ENCODE data around the gene CDC27.
"Not testable (repeated sequence)": the region's sequence is repeated elsewhere in the genome, so short reads cannot be mapped to it uniquely, and the experiment has no call there.

Gene CDC27

DNA sequence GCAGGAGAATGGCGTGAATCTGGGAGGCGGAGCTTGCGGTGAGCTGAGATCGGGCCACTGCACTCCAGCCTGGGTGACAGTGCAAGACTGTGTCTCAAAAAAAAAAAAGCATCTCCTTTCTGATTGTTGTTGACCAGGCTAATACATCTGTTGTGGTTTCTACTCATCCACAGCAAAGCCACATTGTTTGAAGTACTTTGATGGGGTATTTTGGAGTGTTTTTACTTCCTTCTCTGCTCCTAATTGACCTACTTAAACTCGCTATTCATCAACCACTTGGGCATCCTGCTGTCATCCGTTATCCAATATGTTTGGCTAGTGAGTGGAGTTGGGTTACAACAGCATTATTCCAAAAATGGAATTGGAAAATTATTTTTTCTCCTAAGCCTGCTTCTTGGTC is 3.5 kb upstream of the CDC27 start:
- peak; percentile 19 for DNase-seq

DNA sequence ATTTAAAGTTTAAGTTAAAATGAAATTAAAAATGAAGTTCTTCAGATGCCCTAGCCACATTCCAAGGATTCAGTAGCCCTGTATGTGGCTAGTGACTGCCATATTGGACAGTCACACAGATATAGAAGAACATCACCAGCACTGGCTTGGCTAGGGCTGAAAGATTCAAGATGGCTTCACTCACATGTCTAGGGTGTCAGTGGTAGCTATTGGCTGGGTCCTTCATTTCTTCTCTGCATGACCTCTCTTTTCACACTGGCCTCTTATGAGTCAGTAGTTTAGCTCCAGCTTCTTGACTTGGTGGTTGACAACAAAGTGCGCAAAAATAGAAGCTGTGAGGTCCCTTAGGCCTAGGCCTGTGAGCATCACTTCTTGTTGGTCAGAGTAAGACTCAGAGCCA is 1.7 kb upstream of the CDC27 start:
- no peak for DNase-seq

DNA sequence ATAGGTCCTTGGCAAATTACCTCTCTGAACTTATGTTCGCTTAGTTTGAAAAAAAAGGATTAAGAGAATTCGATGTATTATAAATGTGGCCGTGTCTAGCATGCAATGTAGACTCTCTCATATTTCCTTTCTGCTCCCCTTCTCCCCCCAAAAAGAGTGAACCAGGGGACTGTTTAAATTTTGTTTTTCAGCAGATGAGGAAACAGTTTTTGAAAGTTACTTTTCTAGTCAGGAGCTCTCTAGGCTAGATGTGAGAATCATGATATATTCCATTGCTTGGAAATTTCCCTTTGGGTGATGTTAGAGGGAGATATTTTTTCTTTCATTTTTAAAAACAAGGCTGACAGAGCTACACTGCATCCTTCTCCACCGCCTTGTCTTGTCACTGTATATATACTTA is 1.1 kb upstream of the CDC27 start:
- DNase-seq: no peak

DNA sequence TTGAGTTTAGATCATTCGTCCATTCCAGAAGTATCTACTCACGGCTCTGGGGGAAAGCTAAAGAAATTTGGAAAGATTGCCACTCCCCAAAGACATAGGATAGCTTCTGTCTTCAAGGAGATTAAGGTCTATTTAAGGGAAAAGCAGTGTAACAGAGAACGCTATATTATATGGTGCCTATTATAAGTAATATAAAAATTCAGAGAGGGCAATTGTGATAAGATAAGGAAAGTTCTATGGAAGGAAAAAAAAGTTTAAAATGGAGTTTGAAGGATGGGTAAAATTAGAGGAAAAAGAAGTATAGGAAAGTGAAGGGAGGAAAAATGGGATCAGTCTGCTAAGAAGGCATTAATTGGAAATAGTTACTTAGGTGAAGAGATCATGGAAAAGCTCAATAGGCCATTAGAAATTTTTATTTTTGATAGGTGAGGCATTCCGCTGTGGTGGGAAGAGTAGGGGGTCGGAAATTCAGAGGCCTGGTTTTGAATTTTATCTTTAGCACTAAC is 690 bp upstream of the CDC27 start:
- DNase-seq: no peak

DNA sequence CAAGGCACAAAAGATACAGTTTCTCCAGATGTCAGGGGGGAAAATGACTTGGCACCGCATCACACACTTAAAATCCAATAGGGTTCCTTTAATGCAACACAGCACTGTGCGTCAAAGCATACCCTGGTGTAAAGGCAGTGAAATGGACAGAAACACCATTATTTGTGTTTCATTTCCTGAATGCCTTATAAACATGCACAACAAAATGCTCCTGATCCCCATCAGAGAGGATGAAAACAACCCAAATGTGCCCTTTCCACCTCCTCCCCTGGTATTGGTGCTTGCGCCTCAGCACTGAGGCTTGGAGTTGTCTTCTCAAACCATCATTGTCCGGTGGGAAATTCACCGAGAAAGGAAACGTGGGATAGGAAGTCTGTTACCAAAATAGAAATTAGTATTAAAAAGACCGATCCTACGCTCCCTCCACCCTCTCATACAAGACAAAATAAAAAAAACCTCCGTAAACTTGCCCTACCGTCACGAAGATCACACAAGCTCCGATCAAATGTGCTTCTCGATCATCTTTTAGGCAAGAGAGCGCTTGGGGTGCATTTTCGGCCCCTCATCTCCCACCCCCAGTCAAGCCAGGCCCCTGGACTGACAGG is 722 bp downstream of the CDC27 start:
- DNase-seq: peak; percentile 53

DNA sequence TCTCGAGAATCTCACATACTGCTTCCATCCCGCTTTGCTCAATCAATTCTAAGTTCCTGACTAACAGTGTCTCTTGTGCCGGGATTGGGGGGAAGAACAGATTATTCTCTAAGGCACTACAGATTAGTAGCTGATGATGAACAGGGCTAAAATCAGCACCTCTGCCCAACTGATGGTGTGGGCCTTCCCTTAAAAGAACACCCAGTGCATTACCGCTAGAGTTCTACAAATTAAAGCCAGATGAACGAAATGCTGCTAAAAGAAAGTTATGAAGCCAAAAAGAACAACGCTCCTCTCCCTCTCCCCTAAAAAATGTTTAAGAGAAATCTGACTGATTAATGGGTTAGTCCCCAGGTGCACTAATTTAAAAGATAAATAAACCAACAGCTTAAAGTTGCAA is 4.4 kb downstream of the CDC27 start:
- peak; percentile 68 for DNase-seq

DNA sequence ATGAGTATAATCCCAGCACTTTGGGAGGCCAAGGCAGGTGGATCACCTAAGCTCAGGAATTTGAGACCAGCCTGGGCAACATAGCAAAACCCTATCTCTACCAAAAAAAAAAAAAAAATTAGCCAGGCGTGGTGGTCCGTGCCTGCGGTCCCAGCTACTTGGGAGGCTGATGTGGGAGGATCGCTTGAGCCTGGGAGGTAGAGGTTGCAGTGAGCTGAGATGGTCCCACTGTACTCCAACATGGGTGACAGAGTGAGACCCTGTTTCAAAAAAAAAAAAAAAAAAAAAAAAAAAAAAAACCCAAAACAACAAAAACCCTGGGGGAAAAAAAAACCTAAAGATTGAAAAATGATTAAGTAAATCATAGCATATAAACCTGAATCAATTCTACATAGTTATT is 8.1 kb downstream of the CDC27 start:
- not testable (repeated sequence) for DNase-seq

DNA sequence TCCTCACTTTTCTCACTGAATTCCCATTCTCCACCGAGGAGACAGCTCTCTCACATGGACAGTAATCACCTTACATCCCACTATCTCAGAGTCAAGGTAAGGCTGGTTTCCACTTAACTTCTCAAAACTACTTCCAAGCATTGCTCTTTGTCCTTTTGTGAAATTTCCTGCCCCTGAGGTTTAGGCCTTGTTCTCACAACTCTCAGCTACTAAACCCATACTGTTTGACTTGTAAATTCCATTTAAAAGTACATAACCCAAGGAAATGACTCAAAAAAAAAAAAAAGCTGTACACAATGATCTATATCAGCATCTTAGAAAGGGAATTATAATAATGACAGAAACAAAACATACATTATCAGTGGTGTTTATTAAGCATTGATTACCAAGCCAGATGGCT is 8.8 kb downstream of the CDC27 start:
- no peak for DNase-seq

DNA sequence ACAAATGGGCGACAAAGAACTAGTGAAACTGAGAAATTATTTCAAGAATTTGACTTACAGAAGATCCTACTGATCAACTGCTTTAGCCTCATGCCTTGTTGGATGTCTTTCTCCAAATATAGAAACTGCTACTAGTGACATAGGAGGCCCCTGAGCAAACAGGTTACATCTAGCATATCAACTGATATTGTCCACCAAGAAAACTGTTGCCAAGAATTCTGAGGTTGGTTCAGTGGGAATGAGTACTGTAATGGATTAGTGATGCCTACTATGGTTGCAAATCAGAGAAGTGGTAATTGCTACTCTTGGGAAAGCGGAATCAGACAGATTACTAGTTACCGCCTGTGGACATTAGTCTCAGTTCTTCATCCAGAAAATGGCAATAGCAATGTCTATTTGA is 10.0 kb downstream of the CDC27 start:
- no peak for DNase-seq

DNA sequence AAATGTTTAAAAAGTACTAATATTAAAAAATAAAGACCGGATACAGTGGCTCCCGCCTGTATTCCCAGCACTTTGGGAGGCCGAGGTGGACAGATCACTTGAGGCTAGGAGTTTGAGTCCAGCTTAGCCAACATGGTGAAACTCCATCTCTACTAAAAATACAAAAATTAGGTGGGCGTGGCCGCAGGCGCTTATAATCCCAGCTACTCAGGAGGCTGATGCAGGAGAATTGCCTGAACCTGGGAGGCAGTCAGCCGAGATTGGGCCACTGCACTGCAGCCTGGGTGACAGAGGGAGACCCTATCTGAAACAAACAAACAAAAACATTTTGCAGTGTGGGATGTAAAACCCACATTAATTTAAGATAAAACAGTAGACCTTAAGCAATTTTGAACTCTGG is 11.8 kb downstream of the CDC27 start:
- no peak for DNase-seq

DNA sequence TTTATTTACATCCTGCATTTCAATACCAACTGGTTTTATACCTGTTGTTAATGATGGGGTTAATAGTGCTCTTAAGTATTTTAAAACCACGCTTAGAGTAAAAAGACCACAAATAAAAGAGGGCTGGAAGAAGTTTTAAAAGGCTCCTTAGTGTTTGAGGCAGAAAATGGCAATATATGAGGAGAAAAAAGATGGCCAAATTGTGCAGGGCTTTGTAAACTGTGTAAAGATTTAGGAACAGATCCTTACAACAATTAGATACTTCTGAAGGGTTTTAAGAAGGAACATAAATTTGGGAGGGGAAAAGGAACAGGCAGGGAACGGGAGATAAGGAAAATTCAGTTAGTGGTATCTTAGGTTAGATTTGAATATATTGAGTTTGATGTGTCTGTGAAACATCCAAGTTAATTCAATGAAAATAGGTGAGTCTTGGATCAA is 12.7 kb downstream of the CDC27 start:
- DNase-seq: no peak

DNA sequence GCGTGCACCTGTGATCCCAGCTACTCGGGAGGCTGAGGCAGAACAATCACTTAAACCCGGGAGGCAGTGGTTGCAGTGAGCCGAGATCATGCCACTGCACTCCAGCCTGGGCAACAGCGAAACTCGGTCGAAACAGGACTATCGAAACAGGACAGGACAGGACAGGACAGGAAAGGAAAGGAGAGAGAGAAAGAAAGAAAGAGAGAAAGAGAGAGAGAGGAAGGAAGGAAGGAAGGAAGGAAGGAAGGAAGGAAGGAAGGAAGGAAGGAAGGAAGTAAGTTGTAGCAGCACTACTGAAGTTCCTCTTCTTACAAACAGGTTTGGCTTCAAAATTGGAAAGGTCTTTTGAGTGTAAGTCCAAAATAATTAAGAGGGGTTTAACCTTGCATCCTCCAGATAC is 14.3 kb downstream of the CDC27 start:
- DNase-seq: not testable (repeated sequence)

DNA sequence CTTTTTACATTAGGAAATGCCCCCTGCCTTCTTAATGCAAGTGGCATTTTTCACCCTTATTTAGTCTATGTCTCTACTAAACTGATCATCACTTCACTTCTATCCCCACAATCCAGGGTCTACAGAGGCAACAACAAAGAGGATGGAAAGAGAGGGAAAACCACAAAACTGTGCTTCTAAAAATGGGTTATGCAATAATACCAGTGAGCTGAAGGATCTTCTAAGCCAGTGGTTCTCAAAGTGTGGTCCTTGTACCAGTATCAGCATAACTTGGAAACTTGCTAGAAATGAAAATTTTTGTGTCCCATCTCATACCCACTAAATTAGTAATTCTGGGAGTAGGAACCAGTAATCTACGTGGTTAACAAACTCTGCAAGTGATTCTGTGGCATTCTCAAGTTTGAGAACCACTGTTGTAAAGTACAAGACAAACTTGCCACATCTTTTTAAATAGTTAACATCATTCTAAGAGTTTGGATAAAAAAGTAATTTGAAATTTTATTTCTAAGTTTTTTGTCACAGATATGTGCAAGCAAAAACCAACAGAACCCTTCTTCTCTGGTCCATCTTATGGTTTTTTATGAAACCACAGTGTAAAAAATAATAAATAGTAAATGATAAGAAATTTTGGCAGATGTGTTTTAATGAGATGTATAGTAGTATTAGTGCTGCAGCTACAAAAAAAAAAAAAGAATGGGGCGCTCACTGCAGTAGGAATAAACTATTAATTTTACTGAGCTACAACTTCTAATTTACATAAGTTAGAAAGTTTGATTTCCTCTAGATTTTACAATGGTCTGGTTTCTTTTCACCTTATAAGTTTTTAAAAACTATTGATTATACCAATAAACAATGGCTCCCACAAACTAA is 16.2 kb downstream of the CDC27 start:
- peak; percentile 19 for DNase-seq

DNA sequence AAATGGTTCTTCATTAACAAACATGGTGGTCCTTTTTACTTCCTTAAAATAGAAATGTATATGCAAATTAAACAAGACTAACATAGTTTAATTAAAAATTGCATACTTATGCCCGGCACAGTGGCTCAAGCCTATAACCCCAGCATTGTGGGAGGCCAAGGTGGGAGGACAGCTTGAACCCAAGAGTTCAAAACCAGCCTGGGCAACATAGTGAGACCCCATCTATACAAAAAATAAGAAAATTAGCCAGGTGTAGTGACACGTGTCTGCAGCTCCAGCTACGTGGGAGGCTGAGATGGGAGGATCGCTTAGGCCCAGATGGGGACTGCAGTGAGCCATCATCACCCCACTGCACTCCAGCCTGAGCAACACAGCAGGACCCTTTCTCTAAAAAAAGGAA is 18.4 kb downstream of the CDC27 start:
- no peak for DNase-seq

DNA sequence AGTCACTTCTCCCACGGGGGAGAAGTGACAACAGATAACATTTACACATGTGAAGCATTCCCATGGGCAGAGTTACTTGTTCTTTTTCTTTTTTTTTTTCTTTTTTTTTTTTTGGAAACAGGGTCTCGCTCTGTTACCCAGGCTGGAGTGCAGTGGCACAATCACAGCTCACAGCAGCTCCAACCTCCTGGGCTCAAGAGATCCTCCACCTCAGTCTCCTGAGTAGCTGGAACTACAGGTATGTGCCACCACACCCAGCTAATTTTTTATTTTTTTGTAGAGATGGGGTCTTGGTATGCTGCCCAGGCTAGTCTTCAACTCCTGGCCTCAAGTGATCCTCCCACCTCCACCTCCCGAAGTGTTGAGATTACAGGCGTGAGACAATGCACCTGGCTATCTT is 20.2 kb downstream of the CDC27 start:
- not testable (repeated sequence) for DNase-seq

DNA sequence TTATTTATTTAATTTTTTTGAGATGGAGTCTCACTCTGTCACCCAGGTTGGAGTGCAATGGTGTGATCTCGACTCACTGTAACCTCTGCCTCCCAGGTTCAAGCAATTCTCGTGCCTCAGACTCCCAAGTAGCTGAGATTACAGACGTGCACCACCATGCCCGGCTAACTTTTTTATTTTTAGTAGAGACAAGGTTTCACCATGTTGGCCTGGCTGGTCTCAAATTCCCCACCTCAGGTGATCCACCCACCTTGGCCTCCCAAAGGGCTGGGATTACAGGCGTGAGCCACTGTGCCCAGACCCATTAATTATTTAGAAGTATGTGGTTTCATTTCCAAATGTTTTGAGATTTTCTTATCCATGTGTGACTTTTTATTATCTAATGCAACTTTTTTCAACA is 22.2 kb downstream of the CDC27 start:
- DNase-seq: not testable (repeated sequence)

DNA sequence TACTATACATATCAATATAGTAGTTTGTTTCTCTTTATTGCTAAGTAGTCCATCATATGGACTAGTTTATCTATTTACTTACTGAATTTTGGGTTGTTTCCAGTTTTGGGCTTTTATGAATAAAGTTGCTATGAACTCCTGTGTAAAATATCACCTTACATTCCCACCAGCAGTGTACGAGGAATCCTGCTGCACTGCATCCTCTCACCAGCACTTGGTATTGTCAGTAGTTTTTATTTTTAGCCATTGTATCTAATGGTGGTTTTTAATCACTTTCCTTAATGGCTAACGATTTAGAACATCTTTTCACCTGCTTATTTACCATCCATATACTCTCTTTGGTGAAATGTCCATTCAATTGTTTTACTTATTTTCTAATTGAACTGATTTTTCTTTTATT is 24.0 kb downstream of the CDC27 start:
- DNase-seq: no peak

DNA sequence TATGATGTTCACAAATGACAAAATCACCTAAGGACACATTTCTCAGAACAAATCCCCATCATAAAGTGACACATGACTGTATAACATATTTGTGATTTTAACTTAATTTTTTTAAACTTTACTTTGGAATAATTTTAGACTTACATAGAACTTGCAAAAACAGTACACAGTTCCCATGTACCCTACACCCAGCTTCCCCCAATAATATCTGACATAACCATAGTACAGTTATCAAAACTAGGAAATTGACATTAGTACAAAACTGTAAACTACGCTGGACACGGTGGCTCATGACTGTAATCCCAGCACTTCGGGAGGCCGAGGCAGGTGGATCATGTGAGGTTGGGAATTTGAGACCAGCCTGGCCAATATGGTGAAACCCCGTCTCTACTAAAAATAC is 24.8 kb downstream of the CDC27 start:
- no peak for DNase-seq

DNA sequence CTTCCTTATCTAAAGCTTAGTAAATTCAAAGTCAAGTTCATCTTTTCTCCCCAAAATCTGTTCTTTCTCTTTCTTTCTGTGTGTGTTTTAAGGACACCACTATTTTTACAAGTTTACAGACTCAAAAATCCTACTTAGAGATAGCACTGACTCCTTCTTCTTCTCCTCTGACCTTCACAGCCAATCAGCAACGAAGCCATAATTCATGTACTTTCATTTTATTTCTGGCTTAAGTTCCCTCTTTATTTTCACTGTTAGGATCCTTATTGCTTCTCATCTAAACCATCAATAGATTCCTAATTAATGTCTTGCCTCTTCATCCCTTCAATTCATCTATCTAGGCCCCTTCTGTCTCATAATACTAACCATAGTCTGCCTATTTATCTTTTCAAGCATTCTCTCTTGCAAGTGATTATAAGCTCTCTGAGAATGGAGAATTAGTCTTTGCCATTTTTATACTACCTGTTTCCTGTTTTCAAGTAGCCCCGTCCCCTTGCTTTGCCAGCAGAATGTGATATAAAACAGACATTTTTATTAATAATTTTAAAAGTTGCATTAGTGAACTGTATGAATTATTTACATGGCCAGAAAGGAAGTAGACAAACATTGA is 27.0 kb downstream of the CDC27 start:
- no peak for DNase-seq

DNA sequence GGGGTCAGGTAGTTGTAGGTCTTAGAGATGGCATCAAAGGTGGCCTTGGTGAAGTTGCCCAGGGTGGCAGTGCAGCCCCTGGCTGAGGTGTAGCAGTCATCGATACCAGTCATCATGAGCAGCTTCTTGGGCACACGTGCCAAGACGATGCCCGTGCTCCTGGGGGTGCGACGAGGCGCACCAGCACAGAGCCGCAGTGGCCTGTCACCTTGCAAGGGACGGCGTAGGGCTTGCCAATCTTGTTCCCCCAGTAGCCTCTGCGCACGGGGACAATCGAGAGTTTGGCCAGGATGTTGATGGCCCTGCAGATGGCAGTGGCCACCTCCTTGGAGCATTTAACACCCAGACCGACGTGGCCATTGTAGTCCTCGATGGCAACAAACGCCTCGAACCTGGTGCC is 29.8 kb downstream of the CDC27 start:
- DNase-seq: no peak

DNA sequence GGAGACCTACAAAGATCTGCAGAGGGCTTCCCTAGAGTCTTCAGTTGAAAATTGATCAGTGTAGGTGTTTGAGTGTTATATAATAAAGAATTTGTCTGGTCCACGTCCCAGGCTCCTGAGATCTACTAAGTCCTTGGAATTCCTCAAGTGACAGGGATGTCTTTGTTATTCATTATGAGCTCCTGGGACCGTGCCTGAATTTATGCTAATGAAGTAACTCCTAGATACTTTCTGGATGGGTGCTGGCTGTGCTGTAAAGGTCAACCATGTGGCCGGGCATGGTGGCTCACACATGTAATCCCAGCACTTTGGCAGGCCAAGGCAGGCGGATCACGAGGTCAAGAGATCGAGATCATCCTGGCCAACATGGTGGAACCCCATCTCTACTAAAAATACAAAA is 43.7 kb downstream of the CDC27 start:
- no peak for DNase-seq

DNA sequence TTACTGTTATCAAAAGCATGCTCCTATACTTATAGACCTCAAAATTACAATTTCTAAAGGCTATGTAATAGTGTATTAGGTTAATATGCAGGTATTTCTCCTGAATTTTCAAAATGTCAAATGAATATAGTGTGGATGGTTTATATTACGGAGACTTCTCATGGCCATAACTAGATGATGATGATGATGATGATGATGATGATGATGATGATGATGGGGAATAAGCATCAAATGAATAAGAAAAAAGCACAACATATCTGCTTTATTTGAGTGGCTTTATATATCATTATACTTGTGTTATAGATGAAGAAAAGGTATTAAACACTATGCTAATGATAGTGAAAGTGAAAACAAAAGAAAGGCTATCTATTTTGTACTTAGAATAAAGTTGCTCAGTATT is 53.9 kb downstream of the CDC27 start:
- no peak for DNase-seq

DNA sequence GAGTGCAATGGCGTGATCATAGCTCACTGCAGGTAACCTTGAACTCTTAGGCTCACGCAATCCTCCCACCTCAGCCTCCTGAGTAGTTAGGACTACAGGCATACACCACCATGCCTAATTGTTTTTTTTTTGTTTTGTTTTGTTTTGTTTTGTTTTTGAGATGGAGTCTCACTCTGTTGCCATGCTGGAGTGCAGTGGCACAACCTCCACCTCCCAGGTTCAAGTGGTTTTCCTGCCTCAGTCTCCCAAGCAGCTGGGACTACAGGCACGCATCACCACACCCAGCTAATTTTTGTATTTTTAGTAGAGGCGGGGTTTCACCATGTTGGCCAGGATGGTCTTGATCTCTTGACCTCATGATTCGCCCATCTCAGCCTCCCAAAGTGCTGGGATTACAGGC is 54.7 kb downstream of the CDC27 start:
- DNase-seq: not testable (repeated sequence)

DNA sequence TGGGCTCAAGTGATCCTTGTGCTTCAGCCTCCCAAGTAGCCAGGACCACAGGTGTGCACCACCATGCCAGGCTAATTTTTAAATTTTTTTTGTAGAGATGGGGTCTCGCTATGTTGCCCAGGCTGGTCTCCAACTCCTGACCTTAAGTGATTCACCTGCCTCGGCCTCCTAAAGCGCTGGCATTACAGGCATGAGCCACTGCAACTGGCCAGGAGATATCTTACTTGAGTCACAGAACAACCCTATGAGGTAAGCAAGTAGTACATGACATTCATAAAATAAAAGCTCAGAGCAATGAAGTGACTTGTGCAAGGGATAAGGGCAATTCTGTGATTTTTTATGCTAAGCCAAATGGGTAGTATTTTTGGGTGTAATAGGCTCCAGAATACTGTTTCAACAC is 57.3 kb downstream of the CDC27 start:
- DNase-seq: no peak
